NCI-H1048 (cell line): Measurements from ENCODE around the gene UGT1A4.

Source experiments
- DNase-seq: peaks from one replicate; lab custom pipeline; 2025; lab: John Stamatoyannopoulos, UW

The UGT1A4 gene

GRCh38 chr2:233811732-233812131, 93.2 kb downstream of the UGT1A4 start:
- no peak for DNase-seq

GRCh38 chr2:233813236-233814055, 94.9 kb downstream of the UGT1A4 start:
- DNase-seq, result no peak

GRCh38 chr2:233814056-233814835, 95.7 kb downstream of the UGT1A4 start:
- DNase-seq, result no peak

- DNase-seq, result no peak
Measured at GRCh38 chr2:233815861-233816260, 97.3 kb downstream of the UGT1A4 start.

GRCh38 chr2:233816334-233816733, 97.8 kb downstream of the UGT1A4 start:
- DNase-seq, result no peak

GRCh38 chr2:233816771-233817170, 98.2 kb downstream of the UGT1A4 start:
- no peak for DNase-seq

- no peak for DNase-seq
Measured at GRCh38 chr2:233817361-233817911, 98.9 kb downstream of the UGT1A4 start.

- DNase-seq, result no peak
Measured at GRCh38 chr2:233817995-233818638, 99.6 kb downstream of the UGT1A4 start.

- DNase-seq, result no peak
Measured at GRCh38 chr2:233818639-233819621, 100.4 kb downstream of the UGT1A4 start.

GRCh38 chr2:233819884-233820773, 101.6 kb downstream of the UGT1A4 start:
- no peak for DNase-seq

GRCh38 chr2:233820774-233821105, 102.2 kb downstream of the UGT1A4 start:
- no peak for DNase-seq

GRCh38 chr2:233821196-233821595, 102.7 kb downstream of the UGT1A4 start:
- no peak for DNase-seq

- no peak for DNase-seq
Measured at GRCh38 chr2:233821709-233822100, 103.2 kb downstream of the UGT1A4 start.

GRCh38 chr2:233822101-233822771, 103.7 kb downstream of the UGT1A4 start:
- DNase-seq, result no peak
